ENCODE measurements around the gene MET.
A peak's percentile ranks its signal among the peaks of the same experiment; 100 is the strongest.

MET gene

DNA sequence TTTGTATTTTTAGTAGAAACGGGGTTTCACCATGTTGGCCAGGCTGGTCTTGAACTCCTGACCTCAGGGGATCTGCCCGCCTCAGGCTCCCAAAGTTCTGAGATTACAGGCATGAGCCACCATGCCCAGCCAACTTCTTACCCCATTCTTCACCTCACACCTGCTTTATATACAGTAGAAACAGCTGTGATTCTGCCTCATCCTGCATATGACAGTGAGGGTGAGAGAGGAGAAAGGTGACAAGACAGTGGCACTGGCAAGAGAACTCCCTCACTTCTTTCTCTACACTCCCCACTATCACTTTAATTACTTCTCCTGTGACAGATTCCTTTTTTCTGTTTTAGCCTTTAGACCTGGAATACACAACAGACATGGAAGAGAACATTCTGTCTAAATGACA, 128.6 kb downstream of the MET start:
- H3K9me2 ChIP-seq (replicated peaks; ENCODE audit: insufficient read depth, low read length), result no peaks in the 10 kb centered on the region
- no peaks in the 10 kb centered on the region for H3K9me3 ChIP-seq (ENCODE audit: insufficient read depth, low read length)
- H3K4me3 ChIP-seq (ENCODE audit: insufficient read depth, low read length, poor library complexity, severe bottlenecking), result no peak overlapping the region
- H3F3A ChIP-seq (ENCODE audit: insufficient read depth), result no peaks in the 10 kb centered on the region
- H3K36me3 ChIP-seq (ENCODE audit: low read length), result no peaks in the 10 kb centered on the region
- TF ChIP-seq, protein P1, sequence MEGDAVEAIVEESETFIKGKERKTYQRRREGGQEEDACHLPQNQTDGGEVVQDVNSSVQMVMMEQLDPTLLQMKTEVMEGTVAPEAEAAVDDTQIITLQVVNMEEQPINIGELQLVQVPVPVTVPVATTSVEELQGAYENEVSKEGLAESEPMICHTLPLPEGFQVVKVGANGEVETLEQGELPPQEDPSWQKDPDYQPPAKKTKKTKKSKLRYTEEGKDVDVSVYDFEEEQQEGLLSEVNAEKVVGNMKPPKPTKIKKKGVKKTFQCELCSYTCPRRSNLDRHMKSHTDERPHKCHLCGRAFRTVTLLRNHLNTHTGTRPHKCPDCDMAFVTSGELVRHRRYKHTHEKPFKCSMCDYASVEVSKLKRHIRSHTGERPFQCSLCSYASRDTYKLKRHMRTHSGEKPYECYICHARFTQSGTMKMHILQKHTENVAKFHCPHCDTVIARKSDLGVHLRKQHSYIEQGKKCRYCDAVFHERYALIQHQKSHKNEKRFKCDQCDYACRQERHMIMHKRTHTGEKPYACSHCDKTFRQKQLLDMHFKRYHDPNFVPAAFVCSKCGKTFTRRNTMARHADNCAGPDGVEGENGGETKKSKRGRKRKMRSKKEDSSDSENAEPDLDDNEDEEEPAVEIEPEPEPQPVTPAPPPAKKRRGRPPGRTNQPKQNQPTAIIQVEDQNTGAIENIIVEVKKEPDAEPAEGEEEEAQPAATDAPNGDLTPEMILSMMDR (IDR thresholded peaks at IDR 0.05; ENCODE audit: insufficient read depth, low read length, poor library complexity, severe bottlenecking), result no peak
- no peak for TF ChIP-seq EZH2phosphoT487 (conservative IDR thresholded peaks at IDR 0.05; ENCODE audit: low read length)
- no peaks in the 10 kb centered on the region for H3K27me3 ChIP-seq (ENCODE audit: low read length)
- H3K27ac ChIP-seq (ENCODE audit: low read depth, low read length), result no peak overlapping the region
- no peaks in the 10 kb centered on the region for H4K20me1 ChIP-seq (ENCODE audit: low read depth, low read length)
- no peak overlapping the region for H2AFZ ChIP-seq (ENCODE audit: low read depth, low read length, severe bottlenecking)
- no peaks in the 10 kb centered on the region for H3K79me2 ChIP-seq (ENCODE audit: insufficient read depth, low read length)
- H3K9ac ChIP-seq (ENCODE audit: low read length), result no peak overlapping the region
- H3K4me2 ChIP-seq (ENCODE audit: low read depth, low read length, poor library complexity, severe bottlenecking), result no peak overlapping the region

DNA sequence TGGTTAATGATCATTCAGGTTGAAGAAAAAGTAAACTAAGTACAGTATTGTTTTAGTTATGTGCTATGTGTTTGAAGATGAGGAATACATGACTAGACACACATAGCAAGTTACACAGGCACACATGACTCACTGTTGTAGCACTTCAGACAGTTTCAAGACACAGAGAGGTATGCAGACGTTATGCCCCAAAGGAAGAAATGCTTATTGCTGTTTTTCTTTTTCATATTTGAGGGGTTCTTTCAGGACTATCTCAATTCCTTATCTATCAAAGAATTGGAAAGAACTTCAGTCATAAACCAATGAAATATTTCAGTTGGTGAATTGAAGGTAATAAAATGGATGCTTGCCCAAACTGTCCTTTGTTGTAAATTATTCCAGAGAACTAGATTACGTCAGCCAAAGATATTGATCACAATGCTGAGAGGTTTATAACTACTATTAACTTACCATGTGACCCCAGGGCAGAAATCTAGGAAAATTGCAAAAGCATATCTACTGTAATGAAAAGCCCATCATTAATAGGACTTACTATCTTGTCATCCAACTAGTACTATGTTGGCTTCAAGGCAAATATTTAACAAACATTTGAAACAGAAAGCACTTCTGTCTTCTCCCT, 129.2 kb downstream of the MET start:
- no peak overlapping the region for H2AFZ ChIP-seq (ENCODE audit: low read depth, low read length, severe bottlenecking)
- no peaks in the 10 kb centered on the region for H3F3A ChIP-seq (ENCODE audit: insufficient read depth)
- H4K20me1 ChIP-seq (ENCODE audit: low read depth, low read length), result no peaks in the 10 kb centered on the region
- H3K27me3 ChIP-seq (ENCODE audit: low read length), result no peaks in the 10 kb centered on the region
- no peak overlapping the region for H3K4me3 ChIP-seq (ENCODE audit: insufficient read depth, low read length, poor library complexity, severe bottlenecking)
- H3K9me3 ChIP-seq (ENCODE audit: insufficient read depth, low read length), result no peaks in the 10 kb centered on the region
- no peak overlapping the region for H3K27ac ChIP-seq (ENCODE audit: low read depth, low read length)
- no peaks in the 10 kb centered on the region for H3K36me3 ChIP-seq (ENCODE audit: low read length)
- H3K4me2 ChIP-seq (ENCODE audit: low read depth, low read length, poor library complexity, severe bottlenecking), result no peak overlapping the region
- no peak overlapping the region for H3K9ac ChIP-seq (ENCODE audit: low read length)
- H3K9me2 ChIP-seq (replicated peaks; ENCODE audit: insufficient read depth, low read length), result no peaks in the 10 kb centered on the region
- H3K79me2 ChIP-seq (ENCODE audit: insufficient read depth, low read length), result no peaks in the 10 kb centered on the region
- TF ChIP-seq, protein P1 (IDR thresholded peaks at IDR 0.05; ENCODE audit: insufficient read depth, low read length, poor library complexity, severe bottlenecking), result no peak
- TF ChIP-seq EZH2phosphoT487 (conservative IDR thresholded peaks at IDR 0.05; ENCODE audit: low read length), result no peak

DNA sequence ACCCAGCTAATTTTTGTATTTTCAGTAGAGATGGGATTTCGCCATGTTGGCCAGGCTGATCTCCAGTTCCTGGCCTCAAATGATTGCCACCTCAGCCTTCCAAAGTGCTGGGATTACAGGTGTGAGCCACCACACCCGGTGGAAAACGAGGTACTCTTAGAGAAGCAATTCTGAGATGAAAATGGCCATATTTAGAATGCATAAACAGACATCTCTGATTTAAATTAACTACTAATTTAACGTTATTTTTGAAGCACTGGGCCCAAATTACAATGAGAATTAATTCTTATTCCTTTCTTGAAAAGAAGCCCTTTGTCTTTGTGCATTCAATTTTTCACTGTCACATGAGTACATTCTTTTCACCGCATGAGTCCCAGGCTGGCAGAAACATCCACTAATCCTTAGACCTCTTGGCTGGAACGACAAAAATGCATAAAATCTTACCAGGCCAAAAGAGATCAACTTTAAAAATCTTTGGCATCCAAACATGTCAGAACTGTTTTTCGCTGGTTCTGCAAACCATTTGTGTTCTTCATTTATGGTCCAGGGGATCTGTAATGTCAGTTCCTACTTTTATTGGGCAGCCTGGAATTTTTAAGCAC, 130.2 kb downstream of the MET start:
- Histone ChIP-seq H3F3A (ENCODE audit: insufficient read depth) (no peaks in the 10 kb centered on the region), H3K9ac (ENCODE audit: low read length) (no peak overlapping the region), H3K9me3 (ENCODE audit: insufficient read depth, low read length) (no peaks in the 10 kb centered on the region), H3K4me3 (ENCODE audit: insufficient read depth, low read length, poor library complexity, severe bottlenecking) (no peak overlapping the region), H3K27me3 (ENCODE audit: low read length) (no peaks in the 10 kb centered on the region), H3K27ac (ENCODE audit: low read depth, low read length) (no peak overlapping the region), H4K20me1 (ENCODE audit: low read depth, low read length) (no peaks in the 10 kb centered on the region), H3K9me2 (replicated peaks; ENCODE audit: insufficient read depth, low read length) (no peaks in the 10 kb centered on the region), H3K4me2 (ENCODE audit: low read depth, low read length, poor library complexity, severe bottlenecking) (no peak overlapping the region), H3K79me2 (ENCODE audit: insufficient read depth, low read length) (no peaks in the 10 kb centered on the region), H3K36me3 (ENCODE audit: low read length) (no peaks in the 10 kb centered on the region), H2AFZ (ENCODE audit: low read depth, low read length, severe bottlenecking) (peak overlapping the region; percentile 35)
- TF ChIP-seq, protein P1 (IDR thresholded peaks at IDR 0.05; ENCODE audit: insufficient read depth, low read length, poor library complexity, severe bottlenecking), result no peak
- no peak for TF ChIP-seq EZH2phosphoT487 (conservative IDR thresholded peaks at IDR 0.05; ENCODE audit: low read length)

Data from SU-DHL-6 (cell line).